Neural progenitor cell (in vitro differentiated cells): Measurements from ENCODE around the gene BOLL.

Experiments
- EZH2 ChIP-seq: fragments of 200-600 bp; sonication (generic); IDR thresholded peaks from 2 replicates; pipeline ENCODE4 v1.6.1; 2017; ENCODE audit warnings: antibody characterized with exemption, mild to moderate bottlenecking, moderate library complexity
- EZH2phosphoT487 ChIP-seq: fragments of 200-600 bp; sonication (generic); IDR thresholded peaks from 2 replicates; pipeline ENCODE4 v1.6.1; 2017; ENCODE audit warnings: antibody characterized with exemption
- TF ChIP-seq, protein P1 (sequence below): fragments of 200-600 bp; sonication (generic); IDR thresholded peaks from 2 replicates; pipeline ENCODE4 v1.5.1; 2017; ENCODE audit warnings: antibody characterized with exemption, mild to moderate bottlenecking

DNA sequence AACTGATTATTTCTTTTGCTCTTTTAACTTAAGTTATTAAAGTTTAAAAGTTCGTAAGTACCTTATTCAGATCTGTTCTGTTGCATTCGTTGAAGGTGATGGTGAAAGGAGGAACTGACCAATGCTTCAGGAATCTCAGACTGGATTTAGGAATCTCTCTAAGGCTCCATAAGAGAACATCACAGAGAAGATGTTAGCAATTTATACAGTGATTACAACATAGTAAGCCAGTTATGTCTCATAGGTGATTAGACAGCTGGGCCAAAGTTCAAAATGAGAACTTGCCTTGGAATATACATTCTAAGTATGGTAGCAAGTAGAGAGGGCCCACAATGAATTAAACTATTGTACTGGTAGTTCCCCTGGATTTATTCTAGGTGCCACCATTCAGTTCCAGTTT, 76.8 kb downstream of the BOLL start:
- TF ChIP-seq, protein P1, sequence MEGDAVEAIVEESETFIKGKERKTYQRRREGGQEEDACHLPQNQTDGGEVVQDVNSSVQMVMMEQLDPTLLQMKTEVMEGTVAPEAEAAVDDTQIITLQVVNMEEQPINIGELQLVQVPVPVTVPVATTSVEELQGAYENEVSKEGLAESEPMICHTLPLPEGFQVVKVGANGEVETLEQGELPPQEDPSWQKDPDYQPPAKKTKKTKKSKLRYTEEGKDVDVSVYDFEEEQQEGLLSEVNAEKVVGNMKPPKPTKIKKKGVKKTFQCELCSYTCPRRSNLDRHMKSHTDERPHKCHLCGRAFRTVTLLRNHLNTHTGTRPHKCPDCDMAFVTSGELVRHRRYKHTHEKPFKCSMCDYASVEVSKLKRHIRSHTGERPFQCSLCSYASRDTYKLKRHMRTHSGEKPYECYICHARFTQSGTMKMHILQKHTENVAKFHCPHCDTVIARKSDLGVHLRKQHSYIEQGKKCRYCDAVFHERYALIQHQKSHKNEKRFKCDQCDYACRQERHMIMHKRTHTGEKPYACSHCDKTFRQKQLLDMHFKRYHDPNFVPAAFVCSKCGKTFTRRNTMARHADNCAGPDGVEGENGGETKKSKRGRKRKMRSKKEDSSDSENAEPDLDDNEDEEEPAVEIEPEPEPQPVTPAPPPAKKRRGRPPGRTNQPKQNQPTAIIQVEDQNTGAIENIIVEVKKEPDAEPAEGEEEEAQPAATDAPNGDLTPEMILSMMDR = no peak
- no peak for TF ChIP-seq EZH2
- no peak for TF ChIP-seq EZH2phosphoT487
